ENCODE measurements around the gene FADS2. TPM values are rescaled to one million over a fixed set of nuclear protein-coding genes. Genes with fewer than 3 reads are reported as not detected.
"Not testable (repeated sequence)": the region's sequence is repeated elsewhere in the genome, so short reads cannot be mapped to it uniquely, and the experiment has no call there.

Gene FADS2
- total RNA-seq, 2 experiments from 2014 or later, result 131 to 134 TPM

DNA sequence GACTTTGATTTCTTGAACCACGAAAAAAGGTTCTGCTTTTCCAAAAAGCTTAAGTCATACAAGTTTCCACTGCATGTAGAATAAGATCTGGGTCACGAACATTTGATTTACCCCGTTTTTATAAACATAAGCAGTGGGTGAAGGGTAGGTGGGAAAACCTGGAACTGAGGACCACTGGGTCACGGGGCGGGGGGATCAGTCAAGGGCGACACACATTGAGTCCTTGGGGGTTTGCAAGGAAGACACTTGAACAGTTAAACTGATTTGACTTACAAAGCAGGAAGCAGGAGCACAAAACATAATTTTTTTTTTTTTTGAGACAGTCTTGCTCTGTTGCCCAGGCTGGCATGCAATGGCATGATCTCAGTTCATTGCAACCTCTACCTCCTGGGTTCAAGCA lies 52.4 kb downstream of the FADS2 start:
- DNase-seq, result no peak
- no peak overlapping the region for H3K27ac Mint-ChIP-seq
- ChIA-PET CTCF (interaction anchor here (1.1 to 5.8 kb wide), 7 partner anchors 10 to 228 kb away, joined by 4 to 50 read pairs (median 7); no protein-coding TSS in a partner anchor), POLR2A (no interaction called here)
- H3K27me3 Mint-ChIP-seq, result no peaks in the 10 kb centered on the region
- H3K36me3 Mint-ChIP-seq (ENCODE audit: low read depth), result no peaks in the 10 kb centered on the region
- intact Hi-C loops (cut with micrococcal nuclease), result no loop called here
- H3K4me3 Mint-ChIP-seq, result no peak overlapping the region
- TF ChIP-seq, protein P1, sequence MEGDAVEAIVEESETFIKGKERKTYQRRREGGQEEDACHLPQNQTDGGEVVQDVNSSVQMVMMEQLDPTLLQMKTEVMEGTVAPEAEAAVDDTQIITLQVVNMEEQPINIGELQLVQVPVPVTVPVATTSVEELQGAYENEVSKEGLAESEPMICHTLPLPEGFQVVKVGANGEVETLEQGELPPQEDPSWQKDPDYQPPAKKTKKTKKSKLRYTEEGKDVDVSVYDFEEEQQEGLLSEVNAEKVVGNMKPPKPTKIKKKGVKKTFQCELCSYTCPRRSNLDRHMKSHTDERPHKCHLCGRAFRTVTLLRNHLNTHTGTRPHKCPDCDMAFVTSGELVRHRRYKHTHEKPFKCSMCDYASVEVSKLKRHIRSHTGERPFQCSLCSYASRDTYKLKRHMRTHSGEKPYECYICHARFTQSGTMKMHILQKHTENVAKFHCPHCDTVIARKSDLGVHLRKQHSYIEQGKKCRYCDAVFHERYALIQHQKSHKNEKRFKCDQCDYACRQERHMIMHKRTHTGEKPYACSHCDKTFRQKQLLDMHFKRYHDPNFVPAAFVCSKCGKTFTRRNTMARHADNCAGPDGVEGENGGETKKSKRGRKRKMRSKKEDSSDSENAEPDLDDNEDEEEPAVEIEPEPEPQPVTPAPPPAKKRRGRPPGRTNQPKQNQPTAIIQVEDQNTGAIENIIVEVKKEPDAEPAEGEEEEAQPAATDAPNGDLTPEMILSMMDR (IDR thresholded peaks at IDR 0.05), result no peak
- H3K4me1 Mint-ChIP-seq (ENCODE audit: low read depth), result no peaks in the 10 kb centered on the region
- H3K9me3 Mint-ChIP-seq, result no peaks in the 10 kb centered on the region
- no peak for ATAC-seq

DNA sequence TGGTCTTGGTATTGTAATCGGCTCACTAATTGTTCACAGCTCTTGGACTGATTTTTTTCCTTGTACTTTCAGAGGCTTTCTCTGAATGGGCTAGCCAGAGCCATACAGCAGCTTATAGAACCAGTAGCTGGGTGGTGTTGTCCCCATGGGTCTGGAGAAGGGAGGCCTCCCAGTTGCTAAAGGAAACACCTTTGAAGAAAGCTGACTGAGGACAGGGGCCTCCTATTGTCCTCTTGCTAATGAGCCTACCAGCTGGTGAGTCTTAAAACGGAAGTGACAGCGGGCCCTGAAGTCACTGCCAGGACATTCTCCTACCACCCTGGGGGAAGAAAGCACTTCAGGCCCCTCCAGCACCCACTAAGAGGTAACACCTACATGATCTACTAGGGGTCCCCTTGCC lies 53.3 kb downstream of the FADS2 start:
- ChIA-PET POLR2A (no interaction called here), CTCF (interaction anchor here (0.8 to 5.8 kb wide), 7 partner anchors 9 to 227 kb away, joined by 3 to 50 read pairs (median 6); no protein-coding TSS in a partner anchor)
- Mint-ChIP-seq H3K27me3 (no peaks in the 10 kb centered on the region), H3K4me3 (no peak overlapping the region), H3K27ac (no peak overlapping the region), H3K9me3 (no peaks in the 10 kb centered on the region), H3K36me3 (ENCODE audit: low read depth) (no peaks in the 10 kb centered on the region), H3K4me1 (ENCODE audit: low read depth) (no peaks in the 10 kb centered on the region)
- intact Hi-C loops (cut with micrococcal nuclease), result no loop called here
- ATAC-seq (no peak), DNase-seq (no peak)
- TF ChIP-seq, protein P1 (IDR thresholded peaks at IDR 0.05), result no peak

DNA sequence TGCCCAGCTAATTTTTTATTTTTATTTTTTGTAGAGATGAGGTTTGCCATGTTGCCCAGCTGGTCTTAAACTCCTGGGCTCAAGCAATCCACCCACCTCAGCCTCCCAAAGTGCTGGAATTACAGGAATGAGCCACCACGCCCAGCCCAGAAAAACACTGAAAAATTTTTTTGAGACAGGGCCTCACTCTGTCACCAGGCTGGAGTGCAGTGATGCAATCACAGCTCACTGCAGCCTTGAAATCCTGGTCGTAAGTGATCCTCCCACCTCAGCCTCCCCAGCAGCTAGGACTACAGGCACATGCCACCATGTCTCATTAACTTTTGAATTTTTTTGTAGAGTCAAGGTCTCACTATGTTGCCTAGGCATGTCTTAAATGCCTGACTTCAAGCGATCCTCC lies 54.2 kb downstream of the FADS2 start:
- POLR2A ChIA-PET; H3K27me3 Mint-ChIP-seq; H3K9me3 Mint-ChIP-seq; H3K36me3 Mint-ChIP-seq (ENCODE audit: low read depth); ATAC-seq; H3K4me3 Mint-ChIP-seq; intact Hi-C loops (cut with micrococcal nuclease); H3K27ac Mint-ChIP-seq; DNase-seq; H3K4me1 Mint-ChIP-seq (ENCODE audit: low read depth): not testable (repeated sequence)
- CTCF ChIA-PET, result interaction anchor here (4.6 to 5.8 kb wide), 2 partner anchors 16 to 200 kb away, joined by 23 to 50 read pairs; no protein-coding TSS in a partner anchor

DNA sequence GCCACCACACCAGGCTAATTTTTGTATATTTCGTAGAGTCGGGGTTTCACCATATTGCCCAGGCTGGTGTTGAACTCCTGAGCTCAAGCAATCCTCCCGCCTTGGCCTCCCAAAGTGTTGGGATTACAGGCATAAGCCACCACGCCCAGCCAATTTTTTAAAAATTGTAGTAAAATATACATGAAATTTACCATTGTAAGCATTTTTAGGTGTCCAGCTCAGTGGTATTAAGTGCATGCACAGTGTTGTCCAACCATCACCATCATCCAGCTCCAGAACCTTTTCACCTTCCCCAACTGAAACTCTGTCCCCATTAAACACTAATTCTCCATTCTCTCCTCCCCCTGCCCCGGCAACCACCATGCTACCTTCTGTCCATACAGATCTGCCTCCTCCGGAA lies 54.8 kb downstream of the FADS2 start:
- Mint-ChIP-seq H3K27ac (no peak overlapping the region), H3K36me3 (ENCODE audit: low read depth) (no peaks in the 10 kb centered on the region), H3K4me1 (ENCODE audit: low read depth) (no peaks in the 10 kb centered on the region), H3K9me3 (no peaks in the 10 kb centered on the region), H3K4me3 (no peak overlapping the region), H3K27me3 (no peaks in the 10 kb centered on the region)
- ATAC-seq (no peak), DNase-seq (no peak)
- ChIA-PET CTCF (interaction anchor here (1.2 to 5.8 kb wide), 4 partner anchors 11 to 86 kb away, joined by 3 to 50 read pairs (median 4); no protein-coding TSS in a partner anchor), POLR2A (no interaction called here)
- TF ChIP-seq, protein P1 (IDR thresholded peaks at IDR 0.05), result no peak
- intact Hi-C loops (cut with micrococcal nuclease), result no loop called here

DNA sequence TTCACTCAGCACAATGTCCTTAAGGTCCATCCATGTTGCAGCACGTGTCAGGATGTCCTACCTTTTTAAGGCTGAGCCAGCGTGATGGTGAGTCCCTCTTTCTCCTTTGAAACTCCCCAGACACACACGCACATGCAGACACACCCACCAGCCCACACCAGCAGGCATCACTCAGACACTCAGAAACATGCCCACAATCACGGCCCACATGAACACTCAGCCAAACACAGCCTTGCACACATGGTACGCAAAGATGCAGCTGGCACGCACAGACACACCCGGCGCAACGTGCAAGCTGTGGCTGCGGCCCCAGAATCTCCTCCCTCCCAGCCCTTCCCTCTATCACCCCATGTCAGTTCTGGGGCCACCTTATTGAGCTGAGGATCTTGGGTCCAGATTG lies 55.2 kb downstream of the FADS2 start:
- H3K9me3 Mint-ChIP-seq, result no peaks in the 10 kb centered on the region
- H3K27me3 Mint-ChIP-seq, result no peaks in the 10 kb centered on the region
- no peak overlapping the region for H3K27ac Mint-ChIP-seq
- intact Hi-C loops (cut with micrococcal nuclease), result no loop called here
- ChIA-PET POLR2A (no interaction called here), CTCF (interaction anchor here (1.2 to 5.8 kb wide), 6 partner anchors 11 to 225 kb away, joined by 3 to 50 read pairs (median 4); no protein-coding TSS in a partner anchor)
- TF ChIP-seq, protein P1 (IDR thresholded peaks at IDR 0.05), result no peak
- no peak for ATAC-seq
- H3K4me3 Mint-ChIP-seq, result no peak overlapping the region
- no peaks in the 10 kb centered on the region for H3K36me3 Mint-ChIP-seq (ENCODE audit: low read depth)
- DNase-seq, result no peak
- no peaks in the 10 kb centered on the region for H3K4me1 Mint-ChIP-seq (ENCODE audit: low read depth)

Measured in activated CD8-positive, alpha-beta T cell treated with anti-CD3 and anti-CD28 coated beads for 36 hours (primary cell).